HepG2 (cell line): ENCODE results near the gene ENC1. TPM values are rescaled to one million over a fixed set of nuclear protein-coding genes. Genes with fewer than 3 reads are reported as not detected.
A peak's percentile ranks its signal among the peaks of the same experiment; 100 is the strongest.

ENCODE experiments used
- ELF4 ChIP-seq: sonication (generic); formaldehyde crosslinking; IDR thresholded peaks from 2 replicates; pipeline ENCODE4 v1.5.0; 2020; ENCODE audit warnings: missing genetic modification reagents, mild to moderate bottlenecking, moderate library complexity, borderline replicate concordance
- FOXC1 ChIP-seq: sonication (generic); formaldehyde crosslinking; IDR thresholded peaks from 2 replicates; pipeline ENCODE4 v1.8.0; 2022; ENCODE audit warnings: mild to moderate bottlenecking, missing genetic modification reagents, borderline replicate concordance
- REL ChIP-seq: sonication (generic); formaldehyde crosslinking; conservative IDR thresholded peaks from 2 replicates; pipeline ENCODE4 v1.8.0; 2022; ENCODE audit warnings: mild to moderate bottlenecking, missing genetic modification reagents, moderate library complexity
- SMC3 ChIP-seq: IDR thresholded peaks from 2 replicates; pipeline ENCODE4 v1.6.1; 2011; ENCODE audit warnings: low read length, improper control_type of control experiment
- ZNF333 ChIP-seq: sonication (generic); formaldehyde crosslinking; IDR thresholded peaks from 2 replicates; pipeline ENCODE4 v1.4.0; 2020; ENCODE audit warnings: mild to moderate bottlenecking, missing genetic modification reagents, borderline replicate concordance
- ZNF605 ChIP-seq: sonication (generic); formaldehyde crosslinking; IDR thresholded peaks from 2 replicates; pipeline ENCODE4 v1.8.0; 2022; ENCODE audit warnings: mild to moderate bottlenecking, missing genetic modification reagents
- ZNF790 ChIP-seq: sonication (generic); formaldehyde crosslinking; IDR thresholded peaks from 2 replicates; pipeline ENCODE4 v1.8.0; 2022; ENCODE audit warnings: missing genetic modification reagents, mild to moderate bottlenecking, borderline replicate concordance
- polyA plus RNA-seq, 8 experiments: library from polyadenylated mRNA; depleted of rRNA in 3 of 8; stranded (reverse) in 7 of 8; unstranded in 1 of 8; fragments of >200 nt; fragmentation: Illumina TruSeq in 4 of 8; extraction: Trizol in 4 of 8; gene quantifications; 2 replicates each; pipeline versions ENCODE4 v1.2.1 to v1.2.3, GENCODE V29; 2011 to 2016; ENCODE audit warnings: low read depth in 4 of 8, missing spikeins in 1 of 8, mixed read lengths in 1 of 8; ENCODE audit not compliant: insufficient read depth in 1 of 8
- total RNA-seq, 5 experiments: library from RNA; depleted of rRNA; stranded (reverse); fragments of >200 nt; fragmentation: Illumina TruSeq; extraction: Trizol; gene quantifications; 2 replicates each; pipeline ENCODE4 v1.2.3, GENCODE V29; 2016; ENCODE audit warnings: low read depth in 1 of 5
- TF ChIP-seq, protein P1 (sequence below), 2 experiments: sonication (generic) in 1 of 2; formaldehyde crosslinking in 1 of 2; IDR thresholded peaks; 2 replicates each; pipeline versions ENCODE4 v1.6.1 to v1.9.0; 2014 to 2022; ENCODE audit warnings: antibody characterized with exemption in 1 of 2, borderline replicate concordance in 1 of 2, inconsistent platforms in 1 of 2, low read depth in 1 of 2, missing genetic modification reagents in 1 of 2
- TF ChIP-seq, protein P2 (sequence below): sonication (generic); formaldehyde crosslinking; IDR thresholded peaks from 2 replicates; pipeline ENCODE4 v1.4.0; 2020; ENCODE audit warnings: missing genetic modification reagents
- TF ChIP-seq, protein P3 (sequence below): sonication (generic); formaldehyde crosslinking; IDR thresholded peaks from 2 replicates; pipeline ENCODE4 v1.4.0; 2020; ENCODE audit warnings: mild to moderate bottlenecking, low read depth, missing genetic modification reagents
- TF ChIP-seq, protein P4 (sequence below): sonication (generic); formaldehyde crosslinking; IDR thresholded peaks from 2 replicates; pipeline ENCODE4 v1.5.1; 2020; ENCODE audit warnings: mild to moderate bottlenecking, missing genetic modification reagents

The ENC1 gene
- total and polyA plus RNA-seq, 2 of the 13 experiments (the other 11 are each of a cell fraction or from before 2014, with no cell fraction given) = 63.8 to 64.4 TPM

DNA sequence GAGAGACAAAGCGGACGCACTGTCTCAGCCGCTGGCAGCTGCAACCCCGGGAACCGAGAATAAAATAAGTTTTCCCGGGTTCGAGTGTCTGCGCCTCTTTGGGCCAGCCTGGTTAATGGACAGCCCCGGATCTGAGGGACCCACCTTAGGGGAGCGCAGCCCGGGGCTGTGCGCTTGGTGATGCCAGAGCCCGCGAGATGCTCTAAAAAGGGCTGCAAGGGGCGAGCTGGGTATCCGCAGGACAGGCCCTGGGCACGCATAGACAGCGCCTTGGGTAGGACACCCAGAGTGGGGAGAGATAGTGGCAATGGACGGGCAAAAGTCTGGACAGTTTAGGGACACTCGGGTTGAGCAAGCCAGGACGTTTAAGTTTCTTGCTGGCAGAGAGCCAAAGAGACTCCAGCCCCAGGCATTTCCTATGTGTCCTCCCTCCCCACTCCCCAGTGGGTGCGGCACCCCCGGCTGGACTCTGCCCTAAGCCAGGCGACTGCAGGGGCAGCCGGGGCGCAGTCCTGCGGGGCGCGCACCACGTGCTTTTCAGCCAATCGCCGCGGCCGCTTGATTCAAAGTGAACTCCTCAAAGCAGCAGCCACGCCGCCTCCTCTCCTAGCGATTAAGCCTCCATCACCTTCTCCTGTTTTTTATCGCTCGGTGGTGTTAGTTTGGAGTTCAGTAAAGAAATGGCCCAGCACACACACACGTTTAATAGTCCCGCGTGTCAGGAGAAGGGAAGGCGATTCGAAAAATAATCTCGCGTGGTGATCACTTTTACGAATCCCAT, 616 bp upstream of the ENC1 start (continued):
- TF ChIP-seq, protein P1, sequence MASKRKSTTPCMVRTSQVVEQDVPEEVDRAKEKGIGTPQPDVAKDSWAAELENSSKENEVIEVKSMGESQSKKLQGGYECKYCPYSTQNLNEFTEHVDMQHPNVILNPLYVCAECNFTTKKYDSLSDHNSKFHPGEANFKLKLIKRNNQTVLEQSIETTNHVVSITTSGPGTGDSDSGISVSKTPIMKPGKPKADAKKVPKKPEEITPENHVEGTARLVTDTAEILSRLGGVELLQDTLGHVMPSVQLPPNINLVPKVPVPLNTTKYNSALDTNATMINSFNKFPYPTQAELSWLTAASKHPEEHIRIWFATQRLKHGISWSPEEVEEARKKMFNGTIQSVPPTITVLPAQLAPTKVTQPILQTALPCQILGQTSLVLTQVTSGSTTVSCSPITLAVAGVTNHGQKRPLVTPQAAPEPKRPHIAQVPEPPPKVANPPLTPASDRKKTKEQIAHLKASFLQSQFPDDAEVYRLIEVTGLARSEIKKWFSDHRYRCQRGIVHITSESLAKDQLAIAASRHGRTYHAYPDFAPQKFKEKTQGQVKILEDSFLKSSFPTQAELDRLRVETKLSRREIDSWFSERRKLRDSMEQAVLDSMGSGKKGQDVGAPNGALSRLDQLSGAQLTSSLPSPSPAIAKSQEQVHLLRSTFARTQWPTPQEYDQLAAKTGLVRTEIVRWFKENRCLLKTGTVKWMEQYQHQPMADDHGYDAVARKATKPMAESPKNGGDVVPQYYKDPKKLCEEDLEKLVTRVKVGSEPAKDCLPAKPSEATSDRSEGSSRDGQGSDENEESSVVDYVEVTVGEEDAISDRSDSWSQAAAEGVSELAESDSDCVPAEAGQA (IDR thresholded peaks at IDR 0.05; ENCODE audit: low read depth) = no peak
- TF ChIP-seq, protein P1 (CRISPR knock-in tag; IDR thresholded peaks at IDR 0.05; ENCODE audit: borderline replicate concordance) = no peak; the same call in 1 of the 2 replicates
- no peak for TF ChIP-seq ELF4 (CRISPR knock-in tag)
- no peak; the same call in 1 of the 2 replicates for TF ChIP-seq FOXC1 (CRISPR knock-in tag)
- TF ChIP-seq, protein P2, sequence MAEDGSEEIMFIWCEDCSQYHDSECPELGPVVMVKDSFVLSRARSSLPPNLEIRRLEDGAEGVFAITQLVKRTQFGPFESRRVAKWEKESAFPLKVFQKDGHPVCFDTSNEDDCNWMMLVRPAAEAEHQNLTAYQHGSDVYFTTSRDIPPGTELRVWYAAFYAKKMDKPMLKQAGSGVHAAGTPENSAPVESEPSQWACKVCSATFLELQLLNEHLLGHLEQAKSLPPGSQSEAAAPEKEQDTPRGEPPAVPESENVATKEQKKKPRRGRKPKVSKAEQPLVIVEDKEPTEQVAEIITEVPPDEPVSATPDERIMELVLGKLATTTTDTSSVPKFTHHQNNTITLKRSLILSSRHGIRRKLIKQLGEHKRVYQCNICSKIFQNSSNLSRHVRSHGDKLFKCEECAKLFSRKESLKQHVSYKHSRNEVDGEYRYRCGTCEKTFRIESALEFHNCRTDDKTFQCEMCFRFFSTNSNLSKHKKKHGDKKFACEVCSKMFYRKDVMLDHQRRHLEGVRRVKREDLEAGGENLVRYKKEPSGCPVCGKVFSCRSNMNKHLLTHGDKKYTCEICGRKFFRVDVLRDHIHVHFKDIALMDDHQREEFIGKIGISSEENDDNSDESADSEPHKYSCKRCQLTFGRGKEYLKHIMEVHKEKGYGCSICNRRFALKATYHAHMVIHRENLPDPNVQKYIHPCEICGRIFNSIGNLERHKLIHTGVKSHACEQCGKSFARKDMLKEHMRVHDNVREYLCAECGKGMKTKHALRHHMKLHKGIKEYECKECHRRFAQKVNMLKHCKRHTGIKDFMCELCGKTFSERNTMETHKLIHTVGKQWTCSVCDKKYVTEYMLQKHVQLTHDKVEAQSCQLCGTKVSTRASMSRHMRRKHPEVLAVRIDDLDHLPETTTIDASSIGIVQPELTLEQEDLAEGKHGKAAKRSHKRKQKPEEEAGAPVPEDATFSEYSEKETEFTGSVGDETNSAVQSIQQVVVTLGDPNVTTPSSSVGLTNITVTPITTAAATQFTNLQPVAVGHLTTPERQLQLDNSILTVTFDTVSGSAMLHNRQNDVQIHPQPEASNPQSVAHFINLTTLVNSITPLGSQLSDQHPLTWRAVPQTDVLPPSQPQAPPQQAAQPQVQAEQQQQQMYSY (CRISPR knock-in tag) = peak; percentile 39; the same call in 1 of the 2 replicates
- TF ChIP-seq ZNF790 (CRISPR knock-in tag) = peak; percentile 11; the same call in 1 of the 2 replicates
- TF ChIP-seq, protein P3, sequence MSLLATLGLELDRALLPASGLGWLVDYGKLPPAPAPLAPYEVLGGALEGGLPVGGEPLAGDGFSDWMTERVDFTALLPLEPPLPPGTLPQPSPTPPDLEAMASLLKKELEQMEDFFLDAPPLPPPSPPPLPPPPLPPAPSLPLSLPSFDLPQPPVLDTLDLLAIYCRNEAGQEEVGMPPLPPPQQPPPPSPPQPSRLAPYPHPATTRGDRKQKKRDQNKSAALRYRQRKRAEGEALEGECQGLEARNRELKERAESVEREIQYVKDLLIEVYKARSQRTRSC (CRISPR knock-in tag) = no peak
- no peak for TF ChIP-seq ZNF605 (CRISPR knock-in tag)
- no peak for TF ChIP-seq REL (CRISPR knock-in tag)
- TF ChIP-seq SMC3 = no peak
- peak; percentile 48 for TF ChIP-seq ZNF333 (CRISPR knock-in tag)
- TF ChIP-seq, protein P4, sequence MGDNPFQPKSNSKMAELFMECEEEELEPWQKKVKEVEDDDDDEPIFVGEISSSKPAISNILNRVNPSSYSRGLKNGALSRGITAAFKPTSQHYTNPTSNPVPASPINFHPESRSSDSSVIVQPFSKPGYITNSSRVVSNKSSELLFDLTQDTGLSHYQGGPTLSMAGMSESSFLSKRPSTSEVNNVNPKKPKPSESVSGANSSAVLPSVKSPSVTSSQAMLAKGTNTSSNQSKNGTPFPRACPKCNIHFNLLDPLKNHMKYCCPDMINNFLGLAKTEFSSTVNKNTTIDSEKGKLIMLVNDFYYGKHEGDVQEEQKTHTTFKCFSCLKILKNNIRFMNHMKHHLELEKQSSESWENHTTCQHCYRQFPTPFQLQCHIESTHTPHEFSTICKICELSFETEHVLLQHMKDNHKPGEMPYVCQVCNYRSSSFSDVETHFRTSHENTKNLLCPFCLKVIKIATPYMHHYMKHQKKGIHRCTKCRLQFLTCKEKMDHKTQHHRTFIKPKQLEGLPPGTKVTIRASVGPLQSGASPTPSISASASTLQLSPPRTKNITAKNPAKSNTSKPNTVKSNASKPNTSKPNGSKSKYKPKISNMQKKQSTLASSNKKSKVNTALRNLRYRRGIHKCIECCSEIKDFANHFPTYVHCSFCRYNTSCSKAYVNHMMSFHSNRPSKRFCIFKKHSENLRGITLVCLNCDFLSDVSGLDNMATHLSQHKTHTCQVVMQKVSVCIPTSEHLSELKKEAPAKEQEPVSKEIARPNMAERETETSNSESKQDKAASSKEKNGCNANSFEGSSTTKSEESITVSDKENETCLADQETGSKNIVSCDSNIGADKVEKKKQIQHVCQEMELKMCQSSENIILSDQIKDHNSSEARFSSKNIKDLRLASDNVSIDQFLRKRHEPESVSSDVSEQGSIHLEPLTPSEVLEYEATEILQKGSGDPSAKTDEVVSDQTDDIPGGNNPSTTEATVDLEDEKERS (CRISPR knock-in tag) = no peak
